HepG2 (cell line): ENCODE data around the gene SLC23A3. TPM values are rescaled to one million over a fixed set of nuclear protein-coding genes. Genes with fewer than 3 reads are reported as not detected.
A peak's percentile ranks its signal among the peaks of the same experiment; 100 is the strongest.

Source experiments
- ATAC-seq: fragments of 200-7000 bp; cut with Tn5 transposase; 3 replicates; pipeline ENCODE4 v1.9.1; 2020; ENCODE audit warnings: mild to moderate bottlenecking, moderate library complexity
- BruUV-seq: library from RNA; stranded (reverse); fragments of 400-500 nt; replicated peaks from 2 replicates; lab custom pipeline; 2021; lab: Mats Ljungman, UMichigan
- CTCF ChIA-PET: fragments of 300-600 bp; formaldehyde crosslinking; extraction: SDS; loops from one replicate; lab custom pipeline; 2021; ENCODE audit warnings: low total read pairs, inconsistent platforms, low intra/inter-chr PET ratio; lab: Yijun Ruan, JAX
- POLR2A ChIA-PET: fragments of 350-600 bp; sonication (Branson Sonifier 250); formaldehyde crosslinking; loops from one replicate; lab custom pipeline; 2020; ENCODE audit warnings: antibody characterized with exemption, inconsistent platforms; lab: Yijun Ruan, JAX
- DNase-seq: peaks from one replicate; pipeline ENCODE4 v3.0.0-alpha.2; 2015; ENCODE audit warnings: low spot score
- FAIRE-seq: peaks from 3 replicates; lab custom pipeline; 2011; peaks lifted over from hg19 to GRCh38; lab: Jason Lieb, UNC
- H2AFZ ChIP-seq: one replicate; pipeline ENCODE4 v1.6.1; 2011; ENCODE audit warnings: low read length, inconsistent platforms
- H3K27ac ChIP-seq: fragments of 300-600 bp; 3 replicates; pipeline ENCODE4 v1.8.0; 2011; ENCODE audit warnings: mixed run types, mild to moderate bottlenecking, mixed read lengths, low read length, inconsistent platforms; ENCODE audit not compliant: insufficient read depth; ENCODE audit errors: extremely low read length
- H3K27me3 ChIP-seq, 2 experiments: fragments of 200-600 bp in 1 of 2; 2 replicates in 1 of 2; 3 replicates in 1 of 2; pipeline versions ENCODE4 v1.6.0 to v1.8.0; 2011; ENCODE audit warnings: low read length in 2 of 2, mild to moderate bottlenecking in 2 of 2, moderate library complexity in 2 of 2, inconsistent platforms in 1 of 2; ENCODE audit not compliant: insufficient read depth in 2 of 2, control insufficient read depth in 1 of 2
- H3K36me3 ChIP-seq, 2 experiments: fragments of 200-600 bp in 1 of 2; replicated peaks in 1 of 2; 2 replicates in 1 of 2; 3 replicates in 1 of 2; pipeline versions ENCODE4 v1.5.1 to v1.8.0; 2011; ENCODE audit warnings: low read length in 2 of 2, inconsistent platforms in 1 of 2; ENCODE audit not compliant: insufficient read depth in 2 of 2, control insufficient read depth in 1 of 2
- H3K4me1 ChIP-seq: 2 replicates; pipeline ENCODE4 v1.5.1; 2012; ENCODE audit warnings: low read length, inconsistent platforms; ENCODE audit not compliant: insufficient read depth
- H3K4me2 ChIP-seq: 2 replicates; pipeline ENCODE4 v1.6.0; 2011; ENCODE audit warnings: low read depth, low read length, inconsistent platforms
- H3K4me3 ChIP-seq, 3 experiments: fragments of 200-600 bp in 1 of 3; sonication (generic), shearing (Covaris generic) in 1 of 3; replicated peaks in 1 of 3; 2 replicates each; pipeline ENCODE4 v1.5.1; 2011 to 2016; ENCODE audit warnings: low read length in 3 of 3, inconsistent platforms in 2 of 3, low read depth in 2 of 3, mild to moderate bottlenecking in 2 of 3, control low read depth in 1 of 3, mixed read lengths in 1 of 3; ENCODE audit not compliant: insufficient read depth in 1 of 3
- H3K79me2 ChIP-seq: one replicate; pipeline ENCODE4 v1.6.1; 2011; ENCODE audit warnings: low read length, inconsistent platforms; ENCODE audit not compliant: insufficient read depth
- H3K9ac ChIP-seq: 2 replicates; pipeline ENCODE4 v1.6.0; 2011; ENCODE audit warnings: mild to moderate bottlenecking, low read depth, low read length, inconsistent platforms; ENCODE audit not compliant: insufficient read depth
- H3K9me3 ChIP-seq: 2 replicates; pipeline ENCODE4 v1.5.1; 2012; ENCODE audit warnings: mild to moderate bottlenecking, low read length
- H4K20me1 ChIP-seq: 2 replicates; pipeline ENCODE4 v1.6.0; 2011; ENCODE audit warnings: inconsistent platforms, mild to moderate bottlenecking, low read length, moderate library complexity; ENCODE audit not compliant: insufficient read depth
- ELF4 ChIP-seq: sonication (generic); formaldehyde crosslinking; IDR thresholded peaks from 2 replicates; pipeline ENCODE4 v1.5.0; 2020; ENCODE audit warnings: missing genetic modification reagents, mild to moderate bottlenecking, moderate library complexity, borderline replicate concordance
- ESRRA ChIP-seq: sonication (generic); formaldehyde crosslinking; IDR thresholded peaks from 2 replicates; pipeline ENCODE4 v1.5.1; 2020; ENCODE audit warnings: mild to moderate bottlenecking, low read depth, missing genetic modification reagents
- HNF4A ChIP-seq: sonication (generic); formaldehyde crosslinking; IDR thresholded peaks from 2 replicates; pipeline ENCODE4 v1.4.0; 2020; ENCODE audit warnings: missing genetic modification reagents
- NR2F6 ChIP-seq, 2 experiments: IDR thresholded peaks; 2 replicates each; pipeline ENCODE4 v1.6.1; 2016; ENCODE audit warnings: antibody characterized with exemption in 1 of 2, mild to moderate bottlenecking in 1 of 2
- REPIN1 ChIP-seq: sonication (generic); formaldehyde crosslinking; IDR thresholded peaks from 2 replicates; pipeline ENCODE4 v1.8.0; 2022; ENCODE audit warnings: missing genetic modification reagents, low read depth, mild to moderate bottlenecking, borderline replicate concordance
- SIX1 ChIP-seq: sonication (generic); formaldehyde crosslinking; IDR thresholded peaks from 2 replicates; pipeline ENCODE4 v1.4.0; 2020; ENCODE audit warnings: missing genetic modification reagents, borderline replicate concordance
- SIX4 ChIP-seq: sonication (generic); formaldehyde crosslinking; IDR thresholded peaks from 2 replicates; pipeline ENCODE4 v1.4.0; 2020; ENCODE audit warnings: missing genetic modification reagents
- SMARCE1 ChIP-seq: fragments of 450-650 bp; IDR thresholded peaks from 2 replicates; pipeline ENCODE4 v1.6.1; 2017; ENCODE audit warnings: borderline replicate concordance
- SRSF4 ChIP-seq: fragments of 200-400 bp; formaldehyde crosslinking; IDR thresholded peaks from one replicate; pipeline ENCODE4 v1.6.1; 2018; ENCODE audit warnings: mild to moderate bottlenecking, low read depth, low read length, moderate library complexity; ENCODE audit not compliant: poor library complexity, severe bottlenecking
- THYN1 ChIP-seq: sonication (generic); formaldehyde crosslinking; IDR thresholded peaks from 2 replicates; pipeline ENCODE4 v1.8.1; 2023; ENCODE audit warnings: low read depth, mild to moderate bottlenecking, moderate library complexity, missing genetic modification reagents, borderline replicate concordance
- TOE1 ChIP-seq: sonication (generic); formaldehyde crosslinking; IDR thresholded peaks from 2 replicates; pipeline ENCODE4 v1.4.0; 2020; ENCODE audit warnings: mild to moderate bottlenecking, missing genetic modification reagents
- U2AF2 ChIP-seq: fragments of 200-400 bp; formaldehyde crosslinking; IDR thresholded peaks from 2 replicates; pipeline ENCODE4 v1.6.1; 2017; ENCODE audit warnings: low read depth, mild to moderate bottlenecking, low read length
- ZBTB8A ChIP-seq: sonication (generic); formaldehyde crosslinking; IDR thresholded peaks from 2 replicates; pipeline ENCODE4 v1.4.0; 2020; ENCODE audit warnings: mild to moderate bottlenecking, low read depth, missing genetic modification reagents, borderline replicate concordance
- ZNF343 ChIP-seq: sonication (generic); formaldehyde crosslinking; IDR thresholded peaks from 2 replicates; pipeline ENCODE4 v1.4.0; 2020; ENCODE audit warnings: mild to moderate bottlenecking, missing genetic modification reagents
- ZNF570 ChIP-seq: sonication (generic); formaldehyde crosslinking; IDR thresholded peaks from 2 replicates; pipeline ENCODE4 v1.4.0; 2020; ENCODE audit warnings: mild to moderate bottlenecking, missing genetic modification reagents, borderline replicate concordance
- ZNF703 ChIP-seq: sonication (generic); formaldehyde crosslinking; IDR thresholded peaks from 2 replicates; pipeline ENCODE4 v1.5.1; 2020; ENCODE audit warnings: missing genetic modification reagents, mild to moderate bottlenecking, moderate library complexity, borderline replicate concordance
- WGBS: methylation state at CpG from one replicate; pipeline ENCODE4 v1.1.6; 2017; ENCODE audit warnings: low lambda C conversion rate; 5-methylcytosine and 5-hydroxymethylcytosine counted together
- in situ Hi-C: cut with HindIII; loops from 2 replicates; pipeline ENCODE4 v1.10.0; 2017; ENCODE audit warnings: low pct_unique_long_range_greater_than_20kb; ENCODE audit not compliant: extremely low pct_ligation_motif_present
- intact Hi-C: fragments of 100-400 bp; cut with micrococcal nuclease; formaldehyde crosslinking; loops from one replicate; pipeline ENCODE4 v1.10.0; 2022; ENCODE audit not compliant: unreplicated experiment
- polyA plus RNA-seq, 8 experiments: library from polyadenylated mRNA; depleted of rRNA in 3 of 8; stranded (reverse) in 7 of 8; unstranded in 1 of 8; fragments of >200 nt; fragmentation: Illumina TruSeq in 4 of 8; extraction: Trizol in 4 of 8; gene quantifications; 2 replicates each; pipeline versions ENCODE4 v1.2.1 to v1.2.3, GENCODE V29; 2011 to 2016; ENCODE audit warnings: low read depth in 4 of 8, missing spikeins in 1 of 8, mixed read lengths in 1 of 8; ENCODE audit not compliant: insufficient read depth in 1 of 8
- total RNA-seq, 5 experiments: library from RNA; depleted of rRNA; stranded (reverse); fragments of >200 nt; fragmentation: Illumina TruSeq; extraction: Trizol; gene quantifications; 2 replicates each; pipeline ENCODE4 v1.2.3, GENCODE V29; 2016; ENCODE audit warnings: low read depth in 1 of 5
- TF ChIP-seq, protein P1 (sequence below): sonication (generic); formaldehyde crosslinking; IDR thresholded peaks from 2 replicates; pipeline ENCODE4 v1.4.0; 2020; ENCODE audit warnings: mild to moderate bottlenecking, missing genetic modification reagents

SLC23A3 gene
- total and polyA plus RNA-seq, 2 of the 13 experiments (the other 11 are each of a cell fraction or from before 2014, with no cell fraction given), result 0.38 to 0.78 TPM

DNA sequence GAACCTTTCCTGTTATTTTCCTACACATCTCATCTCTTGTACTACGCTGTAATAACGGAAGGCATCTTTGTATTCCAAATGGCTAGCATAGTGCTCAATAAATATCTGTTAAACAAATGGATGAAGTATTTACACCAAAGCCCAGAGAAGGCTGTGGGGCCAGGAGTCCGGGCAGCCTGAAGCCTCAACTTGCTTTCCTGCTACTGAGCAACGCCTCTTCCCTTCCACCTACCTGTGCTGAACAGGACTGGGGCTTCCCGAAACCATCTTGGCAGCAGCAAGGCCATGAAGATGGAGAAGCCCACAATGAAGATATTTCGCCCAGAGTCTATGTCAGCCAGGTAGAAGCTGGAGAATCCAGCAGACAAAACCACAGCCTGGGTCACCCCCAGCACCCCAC is 6.7 kb downstream of the SLC23A3 start (continued):
- TF ChIP-seq ZNF703 (no peak), ELF4 (CRISPR knock-in tag) (no peak), ESRRA (no peak), REPIN1 (CRISPR knock-in tag) (no peak), TOE1 (CRISPR knock-in tag) (no peak), U2AF2 (no peak), SRSF4 (no peak), SMARCE1 (no peak)

DNA sequence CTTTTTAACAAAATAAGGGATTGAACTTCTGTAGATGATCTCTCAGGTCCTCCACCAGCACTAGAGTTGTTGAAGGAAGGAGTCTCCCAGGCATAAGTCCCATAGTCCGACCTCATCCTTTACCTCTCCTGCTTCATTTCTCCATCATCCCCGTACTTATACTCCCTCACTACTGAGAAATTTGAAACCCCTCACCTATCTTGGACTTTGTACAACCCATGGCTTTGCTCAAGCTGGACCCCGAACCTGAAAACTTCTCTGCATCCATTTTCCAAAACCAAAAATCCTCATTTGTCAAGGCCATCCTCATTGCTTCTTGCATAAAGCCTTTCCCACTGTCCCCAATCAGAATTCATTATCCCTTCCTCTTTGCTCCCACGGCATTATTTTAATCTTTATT is 8.7 kb downstream of the SLC23A3 start:
- 13% methylated on average over 4 of the region's 4 CpGs for WGBS
- H3K27me3 ChIP-seq, result no peaks in the 10 kb centered on the region
- FAIRE-seq (no peak), DNase-seq (peak; percentile 24)
- H3K79me2 ChIP-seq, result no peaks in the 10 kb centered on the region
- H3K4me3 ChIP-seq, result peak overlapping the region; percentile 76 to 94 (median 86)
- peaks cover 18% of the 10 kb centered on the region for H3K4me1 ChIP-seq
- H3K4me2 ChIP-seq, result peak overlapping the region; percentile 97
- no peaks in the 10 kb centered on the region for H3K9me3 ChIP-seq
- no TSS peak for BruUV-seq
- H2AFZ ChIP-seq, result no peak overlapping the region
- H3K36me3 ChIP-seq, result peaks cover 4 to 17% of the 10 kb centered on the region in 2 experiments
- CTCF ChIA-PET, result interaction anchor here (0.8 to 4.4 kb wide), 6 partner anchors 17 to 191 kb away, joined by 3 to 50 read pairs (median 13); partner anchors contain the start of gene RETREG2
- peak overlapping the region; percentile 86; the same call in 1 of the 2 replicates for H3K9ac ChIP-seq
- TF ChIP-seq, protein P1, sequence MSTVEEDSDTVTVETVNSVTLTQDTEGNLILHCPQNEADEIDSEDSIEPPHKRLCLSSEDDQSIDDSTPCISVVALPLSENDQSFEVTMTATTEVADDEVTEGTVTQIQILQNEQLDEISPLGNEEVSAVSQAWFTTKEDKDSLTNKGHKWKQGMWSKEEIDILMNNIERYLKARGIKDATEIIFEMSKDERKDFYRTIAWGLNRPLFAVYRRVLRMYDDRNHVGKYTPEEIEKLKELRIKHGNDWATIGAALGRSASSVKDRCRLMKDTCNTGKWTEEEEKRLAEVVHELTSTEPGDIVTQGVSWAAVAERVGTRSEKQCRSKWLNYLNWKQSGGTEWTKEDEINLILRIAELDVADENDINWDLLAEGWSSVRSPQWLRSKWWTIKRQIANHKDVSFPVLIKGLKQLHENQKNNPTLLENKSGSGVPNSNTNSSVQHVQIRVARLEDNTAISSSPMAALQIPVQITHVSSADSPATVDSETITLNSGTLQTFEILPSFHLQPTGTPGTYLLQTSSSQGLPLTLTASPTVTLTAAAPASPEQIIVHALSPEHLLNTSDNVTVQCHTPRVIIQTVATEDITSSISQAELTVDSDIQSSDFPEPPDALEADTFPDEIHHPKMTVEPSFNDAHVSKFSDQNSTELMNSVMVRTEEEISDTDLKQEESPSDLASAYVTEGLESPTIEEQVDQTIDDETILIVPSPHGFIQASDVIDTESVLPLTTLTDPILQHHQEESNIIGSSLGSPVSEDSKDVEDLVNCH, result peak; percentile 78; the same call in 1 of the 2 replicates
- peak; percentile 30; the same call in 1 of the 2 replicates for TF ChIP-seq SIX4
- TF ChIP-seq SIX1 (CRISPR knock-in tag), result peak; percentile 52; the same call in 1 of the 2 replicates
- TF ChIP-seq HNF4A (CRISPR knock-in tag), result peak; percentile 57
- TF ChIP-seq ZBTB8A (CRISPR knock-in tag), result 0 out of 2 replicates have a peak, but pooled peaks have one; percentile 11
- peak; percentile 13; the same call in 1 of the 2 replicates for TF ChIP-seq ZNF343 (CRISPR knock-in tag)
- no peak for TF ChIP-seq NR2F6 (IDR thresholded peaks at IDR 0.05)
- TF ChIP-seq NR2F6 (CRISPR knock-in tag; IDR thresholded peaks at IDR 0.05), result no peak
- no peak for TF ChIP-seq ZNF570
- TF ChIP-seq THYN1, result no peak
- TF ChIP-seq, all 625 proteins: peak for 6
- Histone ChIP-seq H4K20me1 (no peaks in the 10 kb centered on the region), H3K27ac (no peak overlapping the region)
- in situ Hi-C loops, result no loop called here
- POLR2A ChIA-PET, result interaction anchor here (2.9 to 3.7 kb wide), 2 partner anchors 15 to 50 kb away, joined by 13 to 14 read pairs; partner anchors contain the start of gene CNPPD1
- intact Hi-C loops, result loop anchor here (2.0 kb wide), 1 partner anchor 58 kb away; the partner anchor contains the start of gene ABCB6
- no peak; the same call in 2 of the 3 replicates for ATAC-seq
